HEK293 (cell line): ENCODE results near the gene CACNB3.

Experiments
- CTCF ChIP-seq: fragments of 450-650 bp; formaldehyde crosslinking; IDR thresholded peaks from 2 replicates; pipeline ENCODE4 v1.5.1; 2016; ENCODE audit warnings: missing biosample characterization, missing genetic modification characterization
- SP2 ChIP-seq: fragments of 450-650 bp; formaldehyde crosslinking; IDR thresholded peaks from 2 replicates; pipeline ENCODE4 v1.5.1; 2016; ENCODE audit warnings: missing biosample characterization, missing genetic modification characterization
- ZNF239 ChIP-seq: fragments of 450-650 bp; formaldehyde crosslinking; IDR thresholded peaks from 2 replicates; pipeline ENCODE4 v1.5.1; 2016; ENCODE audit warnings: missing biosample characterization, missing genetic modification characterization

GRCh38 chr12:48803675-48804074 lies 14.6 kb upstream of the CACNB3 start:
- TF ChIP-seq ZNF239 (tag by site-specific recombination) (no peak), CTCF (tag by site-specific recombination) (no peak), SP2 (no peak)
